Omental fat pad (tissue), 4 donors: Measurements from ENCODE around the gene CAPRIN1. TPM values are rescaled to one million over a fixed set of nuclear protein-coding genes. Genes with fewer than 3 reads are reported as not detected.

Source experiments
- ATAC-seq: fragments of 150-250 bp; one replicate; pipeline ENCODE4 v1.9.1; 2016; ENCODE audit warnings: mild to moderate bottlenecking, moderate library complexity; ENCODE audit not compliant: low FRiP score
- DNase-seq: peaks from one replicate; pipeline ENCODE4 v3.0.0-alpha.2; 2019; ENCODE audit warnings: low spot score
- total RNA-seq, 4 donors: library from RNA; depleted of rRNA; stranded (reverse); fragments of >200 nt; gene quantifications; one replicate each; pipeline ENCODE4 v1.1.0, GENCODE V29; 2016
- TF ChIP-seq, protein P1 (sequence below), 3 donors: fragments of 450-650 bp; IDR thresholded peaks; one replicate each; pipeline ENCODE4 v1.5.1; 2016 to 2017; ENCODE audit warnings: antibody characterized with exemption in 3 of 3, mild to moderate bottlenecking in 3 of 3, moderate library complexity in 2 of 3

CAPRIN1 gene
- total RNA-seq, 4 donors from 2014 or later: 130 to 190 (median 141) TPM

DNA sequence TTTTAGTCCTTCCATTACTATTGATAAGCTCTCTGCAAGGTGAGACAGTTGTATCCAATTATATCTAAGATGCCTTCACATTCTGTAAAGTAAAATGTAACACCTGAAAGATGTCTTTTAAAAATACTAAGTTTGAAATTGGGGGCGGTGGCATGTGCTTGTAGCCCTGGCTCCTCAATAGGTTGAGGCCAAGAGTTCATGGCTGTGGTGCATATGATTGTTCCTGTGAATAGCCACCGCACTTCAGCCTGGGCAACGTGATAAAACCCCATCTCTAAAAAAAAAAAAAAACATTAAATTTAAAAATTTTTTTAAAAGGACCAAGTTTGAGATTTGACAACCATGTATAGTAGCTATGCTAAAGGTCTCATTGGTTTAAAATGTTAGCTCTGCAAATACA, 20.5 kb downstream of the CAPRIN1 start:
- TF ChIP-seq, protein P1, sequence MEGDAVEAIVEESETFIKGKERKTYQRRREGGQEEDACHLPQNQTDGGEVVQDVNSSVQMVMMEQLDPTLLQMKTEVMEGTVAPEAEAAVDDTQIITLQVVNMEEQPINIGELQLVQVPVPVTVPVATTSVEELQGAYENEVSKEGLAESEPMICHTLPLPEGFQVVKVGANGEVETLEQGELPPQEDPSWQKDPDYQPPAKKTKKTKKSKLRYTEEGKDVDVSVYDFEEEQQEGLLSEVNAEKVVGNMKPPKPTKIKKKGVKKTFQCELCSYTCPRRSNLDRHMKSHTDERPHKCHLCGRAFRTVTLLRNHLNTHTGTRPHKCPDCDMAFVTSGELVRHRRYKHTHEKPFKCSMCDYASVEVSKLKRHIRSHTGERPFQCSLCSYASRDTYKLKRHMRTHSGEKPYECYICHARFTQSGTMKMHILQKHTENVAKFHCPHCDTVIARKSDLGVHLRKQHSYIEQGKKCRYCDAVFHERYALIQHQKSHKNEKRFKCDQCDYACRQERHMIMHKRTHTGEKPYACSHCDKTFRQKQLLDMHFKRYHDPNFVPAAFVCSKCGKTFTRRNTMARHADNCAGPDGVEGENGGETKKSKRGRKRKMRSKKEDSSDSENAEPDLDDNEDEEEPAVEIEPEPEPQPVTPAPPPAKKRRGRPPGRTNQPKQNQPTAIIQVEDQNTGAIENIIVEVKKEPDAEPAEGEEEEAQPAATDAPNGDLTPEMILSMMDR (IDR thresholded peaks at IDR 0.05): no peak
- no peak for ATAC-seq
- no peak for DNase-seq

GRCh38 chr11:34072832-34073231, 21.3 kb downstream of the CAPRIN1 start:
- TF ChIP-seq, protein P1 (IDR thresholded peaks at IDR 0.05): no peak
- ATAC-seq (no peak), DNase-seq (no peak)

DNA sequence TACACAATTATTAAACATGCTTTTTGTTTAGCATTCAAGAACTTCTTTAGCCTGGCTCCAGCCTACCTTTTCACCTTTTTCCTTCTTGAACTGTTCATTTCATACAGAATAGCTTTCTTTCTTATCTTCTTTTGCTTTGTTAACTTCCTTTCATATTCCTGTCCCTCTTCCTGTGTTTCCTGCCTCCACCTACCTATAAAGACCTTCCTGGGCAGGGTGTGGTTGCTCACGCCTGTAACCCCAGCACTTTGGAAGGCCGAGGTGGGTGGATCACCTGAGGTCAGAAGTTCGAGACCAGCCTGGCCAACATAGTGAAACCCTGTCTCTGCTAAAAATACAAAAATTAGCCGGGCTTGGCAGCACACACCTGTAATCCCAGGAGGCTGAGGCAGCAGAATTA, 22.9 kb downstream of the CAPRIN1 start:
- TF ChIP-seq, protein P1 (IDR thresholded peaks at IDR 0.05): no peak
- DNase-seq (no peak), ATAC-seq (no peak)

- ATAC-seq (no peak), DNase-seq (no peak)
- TF ChIP-seq, protein P1 (IDR thresholded peaks at IDR 0.05): no peak
These were observed 23.8 kb downstream of the CAPRIN1 start for GRCh38 chr11:34075178-34075820.

- ATAC-seq (no peak), DNase-seq (no peak)
- TF ChIP-seq, protein P1 (IDR thresholded peaks at IDR 0.05): no peak
These were observed 29.1 kb downstream of the CAPRIN1 start for GRCh38 chr11:34080609-34081008.

DNA sequence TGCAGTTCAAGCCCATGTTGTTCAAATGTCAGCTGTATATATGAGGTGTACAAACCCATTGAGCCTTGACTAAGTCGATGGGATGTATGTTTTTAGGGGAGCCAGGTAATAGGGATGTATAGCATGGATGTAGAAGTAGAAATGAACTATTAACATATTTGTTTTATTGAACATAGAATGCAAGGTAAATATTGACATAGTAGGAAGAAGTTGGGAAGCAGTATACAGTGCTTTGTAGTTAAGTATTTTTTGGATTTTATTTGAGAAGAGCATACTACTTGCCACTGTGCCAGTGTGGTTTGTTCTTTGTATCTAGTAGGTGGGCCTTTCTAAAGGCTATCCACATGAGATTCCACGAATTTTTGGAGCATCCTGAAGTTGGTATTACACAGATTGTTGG, 33.1 kb downstream of the CAPRIN1 start:
- ATAC-seq: no peak
- no peak for DNase-seq
- TF ChIP-seq, protein P1 (IDR thresholded peaks at IDR 0.05): no peak

DNA sequence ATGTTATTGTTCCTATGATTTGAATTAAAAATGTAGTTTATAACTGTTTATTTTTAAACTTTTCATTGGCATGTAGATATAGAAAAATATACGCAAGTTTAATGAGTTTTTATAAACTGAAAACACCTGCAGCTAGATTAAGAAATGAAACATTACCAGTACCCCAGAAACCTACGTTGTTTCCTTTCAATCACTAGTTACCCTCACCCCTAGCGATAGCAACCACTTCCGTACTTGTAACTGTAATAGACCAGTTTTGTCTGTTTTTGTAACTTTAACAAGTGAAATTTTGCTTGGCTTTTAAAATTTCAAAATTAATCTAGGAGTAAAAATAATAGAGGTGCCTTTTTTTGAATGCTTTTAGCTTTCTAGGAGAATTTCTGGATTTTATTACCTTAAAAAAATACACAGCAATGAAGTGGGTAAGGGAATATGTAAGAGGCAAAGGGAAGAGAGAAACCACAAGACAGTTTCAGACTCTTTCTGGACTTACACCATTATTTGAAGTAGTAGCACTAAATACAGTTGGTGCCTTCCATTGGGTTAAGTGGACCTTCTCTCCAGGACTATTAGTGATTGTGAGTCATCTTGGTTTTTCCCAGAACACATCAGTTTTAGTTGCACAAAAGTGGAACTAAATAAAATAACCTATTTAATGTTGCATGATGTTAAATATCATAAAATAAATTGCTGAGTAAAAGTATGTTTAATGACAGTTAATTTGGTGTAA, 35.2 kb downstream of the CAPRIN1 start:
- ATAC-seq (no peak), DNase-seq (no peak)
- TF ChIP-seq, protein P1 (IDR thresholded peaks at IDR 0.05): no peak
